Suprapubic skin (tissue), 4 donors: ENCODE data around the gene AKAP13. TPM values are rescaled to one million over a fixed set of nuclear protein-coding genes. Genes with fewer than 3 reads are reported as not detected.

Experiments used
- DNase-seq, 2 donors: peaks; one replicate each; pipeline ENCODE4 v3.0.0-alpha.2; 2019; ENCODE audit warnings: low spot score in 2 of 2
- H3K27ac ChIP-seq: fragments of 200-600 bp; sonication (generic); one replicate; pipeline ENCODE4 v1.5.1; 2019
- H3K27me3 ChIP-seq: fragments of 200-600 bp; sonication (generic); one replicate; pipeline ENCODE4 v1.5.1; 2019
- H3K36me3 ChIP-seq: fragments of 200-600 bp; sonication (generic); one replicate; pipeline ENCODE4 v1.5.1; 2019
- H3K4me1 ChIP-seq: fragments of 200-600 bp; sonication (generic); one replicate; pipeline ENCODE4 v1.5.1; 2019
- H3K4me3 ChIP-seq: fragments of 200-600 bp; sonication (generic); one replicate; pipeline ENCODE4 v1.5.1; 2019; ENCODE audit warnings: mild to moderate bottlenecking
- H3K9me3 ChIP-seq: fragments of 200-600 bp; sonication (generic); one replicate; pipeline ENCODE4 v1.5.1; 2019
- EP300 ChIP-seq: sonication (generic); formaldehyde crosslinking; IDR thresholded peaks from one replicate; pipeline ENCODE4 v1.6.1; 2017; ENCODE audit warnings: antibody characterized with exemption
- POLR2A ChIP-seq, 2 donors: fragments of 450-650 bp; IDR thresholded peaks; one replicate each; pipeline ENCODE4 v1.6.1; 2017; ENCODE audit warnings: antibody characterized with exemption in 2 of 2, mild to moderate bottlenecking in 2 of 2, moderate library complexity in 2 of 2
- POLR2AphosphoS5 ChIP-seq, 3 donors: sonication (generic); formaldehyde crosslinking; IDR thresholded peaks; one replicate each; pipeline ENCODE4 v1.6.1; 2017; ENCODE audit warnings: antibody characterized with exemption in 3 of 3
- WGBS: methylation state at CpG from one replicate; pipeline ENCODE4 v1.1.5; 2018; 5-methylcytosine and 5-hydroxymethylcytosine counted together
- total RNA-seq, 4 donors: library from RNA; depleted of rRNA; stranded (reverse); fragments of >200 nt; gene quantifications; one replicate each; pipeline ENCODE4 v1.1.0, GENCODE V29; 2016
- TF ChIP-seq, protein P1 (sequence below), 2 donors: fragments of 200-600 bp in 1 of 2; fragments of 450-650 bp in 1 of 2; sonication (generic) in 1 of 2; IDR thresholded peaks; one replicate each; pipeline ENCODE4 v1.5.1; 2016 to 2019; ENCODE audit warnings: antibody characterized with exemption in 2 of 2, mild to moderate bottlenecking in 1 of 2, moderate library complexity in 1 of 2

Gene AKAP13
- total RNA-seq, 4 donors from 2014 or later, result 124 to 249 (median 163) TPM

DNA sequence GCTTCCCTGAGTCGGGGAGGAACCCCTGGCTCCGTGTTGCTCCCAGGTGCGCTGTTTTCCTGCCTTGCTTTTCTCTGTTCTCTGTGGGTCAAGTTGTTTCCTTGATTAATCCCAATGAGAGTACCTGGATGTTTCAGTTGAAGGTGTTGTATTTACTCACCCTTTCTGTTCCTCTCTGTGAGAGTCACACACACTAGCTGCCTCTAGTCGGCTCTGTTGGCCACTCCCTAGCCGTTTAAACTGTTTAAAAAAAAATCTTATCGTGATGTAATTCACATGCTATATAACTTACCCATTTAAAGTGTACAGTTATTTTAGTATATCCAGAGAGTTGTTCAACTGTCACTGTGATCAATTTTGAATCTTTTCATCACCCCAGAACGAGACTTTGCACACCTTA lies 74.0 kb downstream of the AKAP13 start:
- Histone ChIP-seq H3K27me3 (no peaks in the 10 kb centered on the region), H3K4me3 (no peak overlapping the region), H3K9me3 (peaks cover 3% of the 10 kb centered on the region), H3K27ac (no peak overlapping the region), H3K4me1 (peaks cover 37% of the 10 kb centered on the region), H3K36me3 (no peaks in the 10 kb centered on the region)
- TF ChIP-seq POLR2AphosphoS5 (IDR thresholded peaks at IDR 0.05) (no peak), POLR2A (IDR thresholded peaks at IDR 0.05) (no peak), EP300 (no peak)
- TF ChIP-seq, protein P1, sequence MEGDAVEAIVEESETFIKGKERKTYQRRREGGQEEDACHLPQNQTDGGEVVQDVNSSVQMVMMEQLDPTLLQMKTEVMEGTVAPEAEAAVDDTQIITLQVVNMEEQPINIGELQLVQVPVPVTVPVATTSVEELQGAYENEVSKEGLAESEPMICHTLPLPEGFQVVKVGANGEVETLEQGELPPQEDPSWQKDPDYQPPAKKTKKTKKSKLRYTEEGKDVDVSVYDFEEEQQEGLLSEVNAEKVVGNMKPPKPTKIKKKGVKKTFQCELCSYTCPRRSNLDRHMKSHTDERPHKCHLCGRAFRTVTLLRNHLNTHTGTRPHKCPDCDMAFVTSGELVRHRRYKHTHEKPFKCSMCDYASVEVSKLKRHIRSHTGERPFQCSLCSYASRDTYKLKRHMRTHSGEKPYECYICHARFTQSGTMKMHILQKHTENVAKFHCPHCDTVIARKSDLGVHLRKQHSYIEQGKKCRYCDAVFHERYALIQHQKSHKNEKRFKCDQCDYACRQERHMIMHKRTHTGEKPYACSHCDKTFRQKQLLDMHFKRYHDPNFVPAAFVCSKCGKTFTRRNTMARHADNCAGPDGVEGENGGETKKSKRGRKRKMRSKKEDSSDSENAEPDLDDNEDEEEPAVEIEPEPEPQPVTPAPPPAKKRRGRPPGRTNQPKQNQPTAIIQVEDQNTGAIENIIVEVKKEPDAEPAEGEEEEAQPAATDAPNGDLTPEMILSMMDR (IDR thresholded peaks at IDR 0.05), result no peak
- 51% methylated on average over 7 of the region's 7 CpGs for WGBS
- no peak for DNase-seq

DNA sequence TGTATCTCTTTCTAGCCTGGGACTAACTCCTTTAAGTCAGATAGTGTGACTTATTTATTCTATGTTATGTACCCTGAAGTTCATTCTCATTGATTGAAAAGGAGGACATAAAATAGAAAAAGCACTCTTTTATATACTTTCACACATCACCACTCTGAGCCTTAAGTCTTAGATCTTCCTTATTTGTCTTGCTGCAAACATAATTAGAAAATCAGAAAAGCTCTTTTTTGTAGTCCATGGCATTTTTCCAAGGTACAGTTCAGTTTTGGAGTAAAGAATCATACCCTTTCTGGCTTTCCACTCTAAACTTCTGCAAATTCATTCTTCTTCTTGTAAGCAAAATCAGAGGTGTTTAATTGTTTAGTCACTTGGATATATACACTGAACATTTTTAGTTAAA lies 75.5 kb downstream of the AKAP13 start:
- Histone ChIP-seq H3K36me3 (no peaks in the 10 kb centered on the region), H3K4me3 (no peak overlapping the region), H3K4me1 (peaks cover 37% of the 10 kb centered on the region), H3K9me3 (no peaks in the 10 kb centered on the region), H3K27me3 (no peaks in the 10 kb centered on the region), H3K27ac (no peak overlapping the region)
- DNase-seq, result no peak
- no peak for TF ChIP-seq EP300
- TF ChIP-seq, protein P1 (IDR thresholded peaks at IDR 0.05), result no peak
- no peak for TF ChIP-seq POLR2AphosphoS5 (IDR thresholded peaks at IDR 0.05)
- TF ChIP-seq POLR2A (IDR thresholded peaks at IDR 0.05), result no peak

DNA sequence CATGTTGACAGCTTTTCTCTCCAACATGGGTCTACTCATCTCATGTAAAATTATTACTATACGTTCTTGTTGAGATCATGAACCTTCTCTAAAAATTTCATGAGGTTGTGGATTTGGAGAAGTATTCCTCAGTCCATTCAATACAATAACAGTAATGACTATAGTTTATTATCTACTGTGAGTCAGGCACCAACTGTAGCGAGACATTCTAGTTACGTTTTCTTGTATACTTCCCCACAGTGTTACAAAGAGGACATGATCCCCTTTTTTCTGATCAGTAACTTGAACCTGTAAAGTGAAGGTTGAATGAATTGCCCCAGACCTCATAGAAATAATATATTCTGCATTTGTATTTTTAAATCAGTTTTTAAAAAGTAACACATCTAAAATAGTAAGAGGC lies 76.4 kb downstream of the AKAP13 start:
- no peak for DNase-seq
- no peak overlapping the region for H3K27ac ChIP-seq
- H3K4me3 ChIP-seq, result no peak overlapping the region
- H3K9me3 ChIP-seq, result no peaks in the 10 kb centered on the region
- peaks cover 37% of the 10 kb centered on the region for H3K4me1 ChIP-seq
- H3K27me3 ChIP-seq, result no peaks in the 10 kb centered on the region
- WGBS, result 96% methylated on average over 3 of the region's 3 CpGs
- no peaks in the 10 kb centered on the region for H3K36me3 ChIP-seq
- TF ChIP-seq EP300, result no peak
- TF ChIP-seq POLR2AphosphoS5 (IDR thresholded peaks at IDR 0.05), result no peak
- no peak for TF ChIP-seq POLR2A (IDR thresholded peaks at IDR 0.05)
- TF ChIP-seq, protein P1 (IDR thresholded peaks at IDR 0.05), result no peak

DNA sequence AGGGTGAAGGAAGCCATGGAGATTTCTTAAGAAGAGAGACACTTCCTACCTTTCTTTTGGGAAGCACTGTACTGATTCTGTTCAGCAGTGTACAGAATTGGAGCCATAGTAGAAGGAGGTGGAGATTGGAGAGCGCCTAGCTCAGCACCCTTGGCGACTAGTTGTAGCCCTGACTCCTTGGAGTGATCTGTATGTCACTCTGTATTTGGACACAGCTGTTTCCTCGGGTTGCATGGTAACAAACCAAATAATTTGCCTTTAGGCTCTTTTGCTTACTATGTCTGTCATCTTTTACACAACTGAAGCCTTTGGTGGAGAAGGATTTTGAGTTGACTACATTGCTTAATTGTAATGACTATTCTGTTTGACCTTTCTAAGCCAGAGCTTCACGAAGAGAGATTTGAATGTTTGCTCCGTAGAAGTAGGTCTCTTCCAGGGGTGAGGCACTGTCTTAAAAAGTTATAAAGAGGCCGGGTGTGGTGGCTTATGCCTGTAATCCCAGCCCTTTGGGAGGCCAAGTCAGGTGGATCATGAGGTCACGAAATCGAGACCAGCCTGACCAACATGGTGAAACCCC lies 77.1 kb downstream of the AKAP13 start:
- no peaks in the 10 kb centered on the region for H3K27me3 ChIP-seq
- TF ChIP-seq POLR2A (IDR thresholded peaks at IDR 0.05), result no peak
- no peak overlapping the region for H3K4me3 ChIP-seq
- no peak for DNase-seq
- H3K36me3 ChIP-seq, result no peaks in the 10 kb centered on the region
- H3K27ac ChIP-seq, result peak overlapping the region; percentile 39
- H3K9me3 ChIP-seq, result no peaks in the 10 kb centered on the region
- H3K4me1 ChIP-seq, result peaks cover 37% of the 10 kb centered on the region
- 62% methylated on average over 8 of the region's 8 CpGs for WGBS

DNA sequence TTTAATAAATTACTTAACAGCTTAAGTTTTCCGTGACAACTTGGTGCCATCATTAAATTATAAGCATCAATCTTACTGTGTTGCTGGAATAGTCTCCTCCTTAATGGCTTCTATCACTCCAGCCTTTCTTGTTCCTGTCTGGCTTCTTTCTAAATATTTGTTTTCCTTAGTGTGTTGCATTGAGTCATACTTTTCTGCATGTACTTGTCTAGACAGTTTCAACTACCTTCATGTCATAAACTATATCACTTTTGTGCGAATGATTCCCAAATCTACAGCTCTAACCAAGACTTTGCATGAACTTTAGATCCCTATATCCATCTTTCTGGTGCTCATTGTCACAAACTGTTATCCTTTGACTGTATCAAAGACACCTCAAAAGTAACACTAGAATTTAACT lies 78.4 kb downstream of the AKAP13 start:
- H3K9me3 ChIP-seq, result no peaks in the 10 kb centered on the region
- H3K4me3 ChIP-seq, result no peak overlapping the region
- peak overlapping the region; percentile 60 for H3K27ac ChIP-seq
- WGBS, result 68% methylated on average over 2 of the region's 2 CpGs
- H3K27me3 ChIP-seq, result no peaks in the 10 kb centered on the region
- DNase-seq, result no peak
- TF ChIP-seq, protein P1 (IDR thresholded peaks at IDR 0.05), result no peak
- TF ChIP-seq POLR2A (IDR thresholded peaks at IDR 0.05) (no peak), EP300 (no peak), POLR2AphosphoS5 (IDR thresholded peaks at IDR 0.05) (no peak)
- H3K36me3 ChIP-seq, result no peaks in the 10 kb centered on the region
- H3K4me1 ChIP-seq, result peaks cover 39% of the 10 kb centered on the region

DNA sequence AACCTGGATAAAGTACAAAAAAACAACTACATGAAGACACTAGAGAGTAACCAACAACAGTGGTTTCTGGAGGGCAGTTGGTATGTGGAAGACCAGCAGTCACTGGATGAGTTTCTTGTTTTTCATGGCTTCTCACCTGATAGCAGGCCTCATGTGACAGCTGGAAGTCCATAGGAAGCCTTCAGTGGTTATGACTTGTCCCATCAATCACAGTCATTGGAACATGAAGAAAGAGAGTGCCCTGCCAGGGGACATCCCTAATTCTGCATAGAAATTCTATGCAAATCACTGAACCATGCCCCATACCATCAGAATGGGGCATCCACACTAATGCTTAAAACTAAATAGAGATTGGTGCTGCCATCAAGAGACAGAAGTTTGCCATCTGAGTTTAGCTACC lies 81.6 kb downstream of the AKAP13 start:
- DNase-seq, result no peak
- TF ChIP-seq, protein P1 (IDR thresholded peaks at IDR 0.05), result no peak
- no peak for TF ChIP-seq POLR2AphosphoS5 (IDR thresholded peaks at IDR 0.05)
- no peak for TF ChIP-seq POLR2A (IDR thresholded peaks at IDR 0.05)
- TF ChIP-seq EP300, result no peak
- peaks cover 30% of the 10 kb centered on the region for H3K4me1 ChIP-seq
- no peak overlapping the region for H3K27ac ChIP-seq
- no peaks in the 10 kb centered on the region for H3K27me3 ChIP-seq
- H3K4me3 ChIP-seq, result no peak overlapping the region
- no peaks in the 10 kb centered on the region for H3K36me3 ChIP-seq
- H3K9me3 ChIP-seq, result no peaks in the 10 kb centered on the region
